Measurements from ENCODE around the gene RTN4R.

The RTN4R gene

DNA sequence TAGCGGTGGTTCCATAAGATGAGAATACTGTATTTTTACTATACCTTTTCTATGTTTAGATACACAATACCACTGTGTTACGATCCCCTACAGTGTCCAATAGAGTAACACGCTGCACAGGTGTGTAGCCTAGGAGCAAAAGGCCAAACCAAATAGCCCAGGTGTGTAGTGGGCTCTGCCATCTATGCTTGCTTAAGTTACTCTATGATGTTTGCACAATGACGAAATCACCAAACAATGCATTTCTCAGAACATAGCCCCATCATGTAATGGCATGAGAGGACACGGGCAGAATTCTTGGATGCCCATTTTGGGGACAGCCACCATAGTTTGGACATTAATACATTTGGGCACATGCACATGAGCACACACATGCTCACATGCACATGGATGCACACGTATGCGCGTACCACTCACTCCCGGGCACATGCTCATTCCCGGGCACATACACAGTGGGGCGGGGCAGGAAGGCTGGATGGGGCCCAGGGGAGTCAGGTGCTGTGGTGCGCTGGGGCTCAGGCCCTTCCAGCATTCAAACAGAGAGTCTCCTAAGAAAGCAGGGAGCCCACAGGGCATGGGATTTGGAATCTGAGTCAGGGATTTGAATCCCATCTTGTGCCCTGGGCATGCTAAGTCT, 51.1 kb downstream of the RTN4R start:
- no peak for DNase-seq (ENCODE audit: low read depth in 3 of 3)

DNA sequence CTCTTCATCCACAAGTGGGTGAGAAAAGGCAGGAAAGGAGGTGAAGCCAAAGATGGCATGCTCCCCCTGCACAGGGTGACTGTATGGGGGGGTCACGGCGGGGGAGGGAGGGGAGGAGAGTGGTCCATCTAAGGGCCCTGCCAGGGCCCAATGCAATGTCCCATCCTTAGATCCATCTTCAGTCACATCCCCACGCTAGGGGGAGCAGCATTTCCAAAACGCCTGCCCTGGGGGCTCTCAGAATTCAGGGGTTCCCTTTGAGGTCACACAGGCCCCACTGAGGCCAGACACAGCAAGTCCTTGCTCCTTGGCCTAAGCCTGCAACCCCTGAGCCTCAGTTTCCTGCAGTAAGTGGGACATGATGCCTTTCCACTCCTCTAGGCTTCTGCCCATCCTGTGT, 52.4 kb downstream of the RTN4R start:
- DNase-seq (ENCODE audit: low read depth in 3 of 3) = no peak

DNA sequence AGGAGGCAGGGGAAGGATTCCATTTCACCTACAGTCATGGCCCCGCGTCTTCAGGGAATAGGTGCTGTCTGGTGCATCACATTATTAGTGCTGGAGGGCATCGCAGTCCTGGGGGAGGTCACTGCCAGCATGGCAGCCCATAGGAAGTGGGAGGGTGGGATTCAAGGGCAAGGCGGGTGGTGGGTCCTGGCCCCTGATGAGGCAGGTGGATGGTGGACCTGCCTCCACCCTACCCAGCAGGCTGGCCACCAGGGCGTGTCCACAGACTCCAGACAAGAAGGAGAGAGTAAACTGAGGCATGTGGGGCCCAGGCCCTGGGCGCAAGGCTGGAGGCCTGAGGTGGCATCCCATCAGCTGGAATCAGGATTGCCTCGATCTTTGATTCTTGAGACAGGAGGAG, 53.3 kb downstream of the RTN4R start:
- DNase-seq (ENCODE audit: low read depth in 3 of 3) = no peak

DNA sequence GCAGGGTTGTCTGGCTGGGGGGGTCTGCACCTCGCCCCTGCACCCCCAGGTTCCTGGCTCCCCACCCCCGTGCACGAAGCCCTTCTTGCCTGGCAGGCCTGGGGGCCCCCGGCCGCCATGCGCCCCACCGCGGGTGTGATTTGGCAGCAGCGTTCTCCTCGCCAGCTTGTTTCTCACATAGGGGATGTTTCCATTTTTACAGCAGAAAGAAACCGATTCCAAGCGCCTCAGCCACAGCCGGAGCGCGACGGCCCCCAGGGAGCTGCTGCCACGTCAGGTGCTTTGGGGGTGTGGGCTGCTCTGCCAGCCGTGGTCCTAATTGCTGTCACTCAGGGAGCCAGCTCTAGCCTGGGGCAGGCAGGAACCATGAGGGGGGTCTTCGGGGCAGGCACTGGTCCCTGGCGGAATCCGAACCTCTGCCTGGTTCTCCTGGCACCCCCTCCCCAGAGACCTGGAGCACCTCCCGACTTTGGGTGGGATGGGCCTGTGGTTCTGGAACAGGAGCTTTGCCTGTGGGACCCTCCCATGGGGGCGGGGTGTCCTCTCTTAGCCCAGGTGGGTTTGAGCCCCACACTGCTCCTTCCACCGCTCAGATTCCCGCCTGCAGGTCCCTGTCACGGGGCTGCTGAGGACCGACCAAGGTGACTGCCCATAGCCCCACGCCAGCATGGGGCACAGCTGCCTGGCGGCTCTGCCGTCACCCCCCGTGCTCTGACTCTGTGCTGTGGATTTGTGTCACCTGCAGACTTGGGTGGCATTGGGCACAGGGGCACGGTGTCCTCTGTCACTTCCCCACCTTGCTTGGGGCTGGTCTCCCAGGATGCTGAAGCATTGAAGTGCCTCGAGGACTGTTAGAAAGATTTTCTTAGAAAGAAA, 54.0 kb downstream of the RTN4R start:
- no peak for DNase-seq (ENCODE audit: low read depth in 3 of 3)

DNA sequence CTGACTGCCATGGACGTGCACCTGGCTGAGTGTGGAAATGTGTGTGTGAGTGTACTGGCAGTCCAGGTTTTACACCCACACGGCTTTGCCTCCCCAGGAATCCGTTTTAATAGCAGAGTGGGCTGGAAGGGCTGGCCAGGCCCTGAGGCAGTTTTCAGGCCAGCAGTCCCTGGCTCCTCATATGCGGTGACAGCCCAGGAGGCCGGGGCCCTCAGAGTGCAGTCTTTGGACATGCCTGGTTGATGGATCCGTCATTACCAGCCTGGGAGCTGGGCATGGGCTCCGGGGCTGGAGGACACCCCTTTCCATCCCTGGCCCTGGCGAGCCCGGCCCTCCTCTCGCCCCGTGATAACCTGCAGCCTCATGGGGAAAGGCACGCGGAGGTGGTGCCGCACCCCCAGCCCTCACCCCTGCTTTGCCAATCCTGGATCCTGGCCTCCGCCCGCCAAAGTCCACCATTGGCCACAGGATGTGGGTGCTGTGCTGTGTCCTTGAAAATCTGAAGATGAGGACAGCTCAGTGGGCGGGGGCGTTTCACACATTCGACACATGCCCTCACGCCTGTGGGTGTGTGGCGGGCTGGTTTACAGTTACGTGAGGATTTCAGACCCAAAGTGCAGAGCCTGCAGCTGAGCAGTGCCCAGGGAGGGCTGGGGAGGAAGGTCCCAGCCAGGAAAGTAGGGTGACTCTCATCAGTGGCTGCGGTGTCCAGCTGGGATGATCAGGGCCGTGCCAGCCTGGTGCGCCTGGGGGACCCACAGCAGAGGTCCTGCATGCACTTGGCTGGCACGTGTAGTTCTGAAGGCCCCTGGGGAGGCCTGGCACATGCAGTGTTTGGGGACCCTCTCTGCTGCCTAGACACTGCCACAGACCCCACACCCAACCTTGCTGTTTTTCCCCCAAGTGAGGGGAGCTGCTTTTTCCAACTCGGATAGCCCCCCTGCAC, 55.1 kb downstream of the RTN4R start:
- no peak for DNase-seq (ENCODE audit: low read depth in 3 of 3)

DNA sequence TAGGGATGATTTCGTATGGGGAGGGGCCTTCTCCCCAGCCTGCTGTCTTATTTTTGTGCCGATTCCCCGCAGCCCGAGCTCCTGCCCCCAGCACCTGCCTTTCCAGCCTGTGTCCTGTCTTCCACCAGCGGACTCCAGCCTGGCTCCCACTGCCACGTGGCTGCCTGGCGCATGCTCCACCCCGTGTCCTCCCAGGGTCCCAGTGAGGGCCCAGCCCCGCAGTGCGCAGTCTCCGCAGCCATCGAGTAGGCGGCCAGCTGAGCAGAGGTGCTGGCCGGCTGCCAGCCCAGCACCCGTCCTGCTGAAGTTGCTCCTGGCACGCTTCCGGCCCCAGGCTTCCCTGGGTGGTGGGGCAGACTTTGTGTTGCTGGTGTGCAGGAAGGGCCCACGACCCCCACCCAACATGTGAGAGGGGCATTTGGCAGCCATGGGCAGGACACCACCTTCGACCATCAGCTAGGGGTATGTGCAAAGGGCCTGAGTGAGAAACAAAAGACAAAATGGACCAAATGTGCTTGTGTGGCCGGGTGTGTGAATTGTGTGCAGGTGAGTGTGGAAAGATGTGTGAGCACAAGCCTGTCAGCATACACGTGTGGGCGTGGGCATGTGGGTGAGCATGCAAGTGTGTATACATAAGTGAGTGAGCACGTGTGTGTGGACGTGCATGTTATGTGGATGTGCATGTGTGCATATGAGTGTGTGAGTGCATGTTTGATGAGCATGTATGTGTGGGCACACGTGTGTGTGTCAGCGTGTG, 55.9 kb downstream of the RTN4R start:
- DNase-seq (ENCODE audit: low read depth in 3 of 3) = no peak

DNA sequence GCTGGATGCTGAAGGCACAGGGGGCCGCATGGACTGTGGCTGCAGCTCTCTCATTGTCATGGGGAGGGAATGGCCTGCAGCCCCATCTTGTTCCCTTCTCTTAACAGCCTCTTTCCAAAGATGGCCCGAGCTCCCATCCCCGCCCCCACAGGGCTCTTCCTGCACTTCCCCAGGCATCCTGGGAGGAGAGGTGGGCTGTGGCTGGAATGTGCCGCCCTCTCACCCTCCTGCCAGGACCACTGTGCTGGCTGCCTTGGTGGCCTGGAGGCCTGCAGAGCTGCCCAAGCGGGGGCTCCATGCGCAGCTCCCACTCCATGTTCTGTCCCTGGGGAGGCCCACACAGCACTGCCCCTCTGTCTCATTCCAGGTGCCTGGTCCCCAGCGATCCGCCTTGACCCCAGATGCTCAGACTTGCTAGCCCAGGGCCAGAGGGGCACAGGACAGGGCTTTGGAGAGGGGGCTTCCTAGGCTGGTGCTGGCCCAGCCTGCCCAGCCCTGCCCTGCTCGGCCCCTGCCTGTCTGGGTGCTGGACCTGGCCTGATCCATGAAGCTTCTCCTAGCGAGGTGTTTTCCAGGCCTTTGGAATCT, 56.6 kb downstream of the RTN4R start:
- no peak for DNase-seq (ENCODE audit: low read depth in 3 of 3)

DNA sequence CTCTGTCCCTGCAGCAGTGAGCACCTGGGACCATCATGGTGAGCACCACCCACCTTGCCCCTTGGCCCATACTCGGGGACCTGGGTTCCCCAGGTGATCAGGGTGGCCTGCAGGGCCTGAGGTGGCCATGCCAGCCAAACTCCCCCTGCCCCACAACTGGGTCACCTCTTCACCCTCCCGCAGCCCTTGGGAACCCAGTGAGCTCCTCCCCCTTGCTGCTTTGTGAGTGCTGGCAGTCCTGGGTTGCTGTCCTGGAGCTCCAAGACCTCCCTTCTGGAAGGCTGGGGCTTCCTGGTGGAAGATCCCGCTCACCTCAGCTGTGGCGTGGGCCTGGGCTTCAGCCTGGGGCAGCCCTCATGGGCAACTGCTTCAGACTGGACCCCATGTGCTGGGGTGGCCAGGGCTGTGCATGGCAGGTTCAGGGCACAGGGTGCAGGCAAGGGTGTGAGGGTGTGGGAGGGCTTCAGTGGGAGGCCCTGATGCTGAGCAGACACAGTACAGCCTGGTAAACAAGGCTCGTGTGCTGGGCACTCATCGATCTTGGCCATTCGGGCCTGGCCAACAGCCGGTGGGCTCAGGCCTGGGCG, 57.6 kb downstream of the RTN4R start:
- no peak for DNase-seq (ENCODE audit: low read depth in 3 of 3)

DNA sequence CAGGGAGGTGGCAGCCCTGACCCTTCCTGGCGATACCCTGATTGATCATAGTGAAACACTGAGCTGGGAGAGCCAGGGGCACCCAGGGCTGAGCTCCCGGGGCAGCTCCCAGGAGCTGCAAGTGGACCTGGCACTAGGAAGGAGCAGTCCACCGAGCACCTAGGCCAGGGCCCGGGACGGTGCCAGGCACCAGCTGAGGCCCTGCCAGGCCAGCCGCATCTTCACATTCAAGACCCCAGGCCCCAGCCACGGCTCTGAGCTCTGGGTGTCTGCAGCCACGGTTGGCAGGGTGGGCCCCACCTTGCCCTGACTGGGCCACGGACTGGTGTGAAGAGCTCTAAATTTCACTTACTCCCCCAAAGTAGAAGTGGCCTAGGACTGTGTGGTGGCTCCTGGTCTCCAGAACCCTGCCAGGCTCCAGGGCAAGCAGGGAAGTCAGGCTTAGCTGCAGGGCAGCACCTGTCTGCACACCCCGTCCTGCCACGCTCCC, 58.3 kb downstream of the RTN4R start:
- DNase-seq (ENCODE audit: low read depth in 3 of 3) = no peak

DNA sequence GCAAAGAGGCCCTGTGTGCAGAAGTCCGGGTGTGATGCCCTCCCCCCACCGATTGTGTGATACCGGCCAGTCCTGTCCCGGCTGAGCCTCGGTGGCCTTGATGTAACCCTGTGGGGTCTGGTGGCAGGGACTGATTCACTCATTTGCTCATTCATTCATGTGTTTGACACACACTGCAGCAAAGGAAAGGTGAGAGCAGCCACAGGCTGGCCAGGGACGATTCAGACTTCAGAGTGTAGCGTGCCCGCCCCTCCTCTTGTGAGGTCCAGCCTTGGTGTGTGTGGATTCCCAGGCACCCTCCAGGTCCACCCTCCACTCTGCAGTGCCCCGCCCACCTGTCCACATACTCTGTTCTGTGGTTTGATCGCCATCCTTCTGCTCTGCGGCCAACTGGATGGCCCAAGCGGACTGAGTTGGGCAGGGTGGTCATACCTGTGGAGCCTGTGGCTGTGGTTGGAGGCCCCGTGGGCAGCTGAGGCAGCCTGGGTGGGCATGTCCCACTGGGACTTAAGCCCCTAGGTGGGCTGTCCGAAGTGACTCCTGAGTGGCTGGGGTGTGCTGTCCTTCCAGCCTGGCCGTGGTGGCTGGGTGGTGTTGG, 59.3 kb downstream of the RTN4R start:
- DNase-seq (ENCODE audit: low read depth in 3 of 3) = no peak

DNA sequence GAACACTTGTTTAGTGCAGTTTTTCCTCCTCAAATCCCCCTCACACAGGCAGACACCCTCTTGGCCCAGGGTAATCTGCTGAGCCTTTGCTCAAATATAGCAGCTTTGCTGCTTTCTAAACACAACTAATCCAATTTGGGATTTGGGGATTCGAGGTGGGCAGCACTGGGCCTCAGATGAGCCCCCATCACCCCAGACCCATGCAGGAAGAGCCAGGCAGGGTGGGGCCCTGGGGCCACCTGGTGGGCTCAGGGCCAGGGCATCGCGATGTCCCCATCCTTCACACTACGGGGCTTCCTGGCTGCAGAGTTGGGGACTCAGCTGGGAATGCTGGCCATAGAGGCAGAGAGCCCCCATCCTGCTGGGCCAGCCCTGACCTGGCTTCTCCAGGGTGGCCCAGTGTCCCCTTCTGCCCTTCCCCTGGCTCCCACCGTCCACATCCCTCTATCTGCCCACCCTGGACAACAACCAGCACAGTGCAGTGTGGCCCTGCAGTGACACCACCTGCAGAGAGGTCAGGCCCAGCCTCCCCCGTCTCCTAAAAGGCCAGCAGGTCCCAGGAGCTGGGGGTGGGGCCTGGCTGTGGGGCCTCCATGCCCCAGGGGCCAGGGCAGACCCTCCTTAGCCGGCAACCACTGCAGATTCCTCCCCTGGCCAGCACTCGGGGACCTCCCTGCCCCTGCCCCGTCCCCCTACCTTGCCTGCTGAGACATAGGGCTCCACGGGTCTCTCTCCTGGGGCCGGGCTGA, 60.7 kb downstream of the RTN4R start:
- no peak for DNase-seq (ENCODE audit: low read depth in 3 of 3)

DNA sequence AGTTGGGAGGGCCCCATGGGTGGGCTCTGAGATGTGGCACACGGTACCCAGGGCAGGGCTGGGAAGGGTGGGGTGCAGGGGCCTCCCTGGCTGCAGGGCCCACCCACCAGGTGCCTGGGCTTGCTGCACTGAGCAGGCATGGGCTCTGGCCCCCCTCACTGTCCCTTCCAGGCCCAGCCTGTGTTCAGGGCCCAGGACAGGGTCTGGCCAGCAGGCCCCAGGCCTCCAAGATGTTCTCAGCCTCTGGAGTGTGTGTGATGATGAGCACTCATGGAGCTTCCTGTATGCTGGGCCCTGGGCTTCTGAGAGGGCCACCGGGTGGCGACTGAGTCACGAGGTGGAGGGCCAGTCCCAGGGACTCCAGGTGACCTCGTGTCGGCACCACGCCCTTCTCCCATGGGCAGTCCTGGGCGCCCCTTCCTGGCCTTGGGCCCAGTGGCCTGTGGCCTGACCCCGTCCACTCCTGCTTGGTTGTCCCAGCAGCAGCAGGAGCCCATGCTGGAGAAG, 61.4 kb downstream of the RTN4R start:
- DNase-seq (ENCODE audit: low read depth in 3 of 3) = no peak

DNA sequence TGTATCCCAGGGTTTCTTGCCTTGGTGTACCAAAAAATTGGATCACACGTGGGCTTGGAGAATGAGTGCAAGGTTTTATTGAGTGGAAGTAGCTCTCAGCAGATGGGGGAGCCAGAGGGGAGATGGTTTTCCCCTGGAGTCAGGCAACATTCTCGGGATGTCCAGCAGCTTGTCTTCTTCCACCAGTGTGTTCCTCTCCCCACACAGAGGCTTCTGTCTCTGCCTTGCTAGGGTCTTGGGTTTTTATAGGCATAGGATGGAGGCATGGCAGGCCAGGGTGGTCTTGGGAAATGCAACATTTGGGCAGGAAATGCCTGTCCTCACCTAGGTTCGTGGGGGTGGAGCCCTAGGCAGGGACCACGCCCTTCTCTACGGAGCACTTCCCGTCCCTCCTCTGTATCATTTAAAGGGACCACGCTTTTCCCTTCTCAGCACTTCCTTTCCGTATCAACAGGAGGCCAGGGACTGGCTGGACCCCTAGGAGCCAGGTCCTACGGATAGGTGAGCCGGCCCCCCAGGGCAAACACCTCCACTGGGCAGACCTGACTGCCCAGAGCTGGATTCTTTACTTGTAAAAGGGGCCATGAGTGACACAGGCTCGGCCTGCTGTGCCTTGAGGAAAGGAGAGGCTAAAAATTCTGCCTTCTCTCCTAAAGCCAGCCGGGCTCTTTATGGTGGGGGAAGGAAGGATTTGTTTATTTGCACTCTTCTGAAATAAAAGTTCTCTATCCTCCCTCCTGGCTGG, 62.0 kb downstream of the RTN4R start:
- DNase-seq (ENCODE audit: low read depth in 3 of 3) = peak; percentile 37 to 51 (median 43)

DNA sequence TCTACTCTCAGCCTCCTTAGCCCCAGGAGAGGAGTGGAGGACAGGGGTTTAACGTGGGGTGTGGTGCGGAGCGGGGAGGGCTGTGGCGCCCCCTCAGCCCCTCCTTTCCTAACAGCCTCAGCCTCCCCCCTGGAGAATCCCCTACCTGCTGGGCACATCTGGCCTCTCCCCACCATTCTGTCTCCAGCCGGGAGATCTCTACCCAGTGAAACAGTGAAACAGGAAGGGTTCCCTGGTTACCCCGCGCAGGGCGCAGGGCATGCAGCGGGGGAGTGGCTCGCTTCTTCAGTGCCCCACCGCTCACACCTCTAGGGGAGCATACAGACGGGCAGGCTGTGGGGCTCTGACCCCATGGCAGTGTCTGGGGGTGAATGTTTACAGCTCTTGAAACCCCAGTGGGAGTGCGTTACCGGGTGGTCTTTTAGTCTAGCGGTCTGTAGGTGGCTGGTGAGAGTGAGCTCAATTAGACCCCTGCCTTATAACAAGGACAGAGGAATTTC, 62.6 kb downstream of the RTN4R start:
- DNase-seq (ENCODE audit: low read depth in 3 of 3) = no peak

DNA sequence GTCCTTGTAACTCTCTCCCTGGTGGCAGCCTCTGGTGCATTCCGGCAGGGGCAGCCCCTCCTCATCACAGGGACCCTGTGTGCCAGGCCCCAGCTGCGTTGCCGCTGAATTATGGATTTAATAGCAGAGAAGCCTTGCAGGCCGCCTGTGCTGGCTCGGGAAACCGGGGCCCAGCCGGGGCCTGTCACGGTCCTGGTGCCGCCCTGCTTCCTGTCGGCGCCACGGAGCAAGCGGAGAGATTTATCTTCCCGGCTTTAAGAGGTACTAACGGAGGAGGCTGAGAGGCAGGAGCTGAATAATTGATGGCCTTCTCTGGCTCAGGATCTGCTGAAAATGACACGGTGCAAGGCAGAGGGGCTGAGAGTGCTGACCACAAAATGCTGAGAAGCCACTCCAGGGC, 63.3 kb downstream of the RTN4R start:
- DNase-seq (ENCODE audit: low read depth in 3 of 3) = no peak

DNA sequence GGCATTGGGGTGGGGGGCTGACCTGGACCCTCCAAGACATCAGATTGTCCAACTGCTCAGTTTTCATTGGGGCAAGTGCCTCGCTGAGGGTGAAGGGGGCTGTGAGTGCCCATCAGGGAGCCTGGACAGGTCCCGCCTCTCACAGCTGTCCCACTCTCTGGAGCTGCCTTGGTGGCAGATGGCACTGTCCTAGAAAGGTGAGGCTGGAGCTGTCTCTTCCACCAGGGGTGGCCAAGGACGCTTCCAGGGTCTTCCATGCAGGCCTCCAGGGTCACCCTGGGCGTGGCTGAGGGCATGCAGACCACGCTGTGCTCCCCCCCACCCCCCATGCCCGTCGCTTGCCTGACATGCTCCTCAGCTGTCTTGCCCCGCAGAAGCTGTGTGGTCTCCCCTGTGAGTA, 63.8 kb downstream of the RTN4R start:
- DNase-seq (ENCODE audit: low read depth in 3 of 3) = no peak

DNA sequence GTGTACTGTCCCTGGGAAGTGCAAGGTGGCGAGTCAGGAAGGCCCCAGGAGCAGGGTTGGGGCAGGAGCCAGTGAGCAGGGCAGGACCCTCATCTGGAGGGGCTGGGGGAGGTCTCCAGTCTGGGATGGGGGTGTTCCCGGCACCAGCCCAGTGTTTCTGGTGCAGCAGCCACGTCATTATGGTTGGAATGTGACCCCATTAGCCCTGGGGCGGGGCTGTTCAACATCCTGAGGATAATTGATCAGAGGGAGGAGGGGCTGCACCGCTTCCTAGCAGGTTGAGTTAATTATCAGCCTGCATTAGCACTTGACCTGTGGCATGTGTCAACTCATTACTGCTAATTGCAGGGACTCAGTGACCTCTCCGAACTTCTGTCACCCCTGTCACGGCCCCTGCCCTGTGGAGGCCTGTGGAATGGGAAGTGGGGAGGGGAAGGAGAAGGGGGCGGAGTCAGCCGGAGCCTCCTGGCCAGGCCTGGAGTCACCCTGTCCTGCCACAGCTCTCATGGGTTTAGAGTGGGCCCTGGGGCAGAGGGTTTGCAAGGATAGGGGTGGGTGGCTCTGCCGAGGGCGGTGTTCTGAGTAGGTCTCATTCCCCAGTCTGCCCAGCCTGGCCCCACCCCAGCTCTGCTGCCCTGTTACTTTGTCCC, 64.4 kb downstream of the RTN4R start:
- no peak for DNase-seq (ENCODE audit: low read depth in 3 of 3)

DNA sequence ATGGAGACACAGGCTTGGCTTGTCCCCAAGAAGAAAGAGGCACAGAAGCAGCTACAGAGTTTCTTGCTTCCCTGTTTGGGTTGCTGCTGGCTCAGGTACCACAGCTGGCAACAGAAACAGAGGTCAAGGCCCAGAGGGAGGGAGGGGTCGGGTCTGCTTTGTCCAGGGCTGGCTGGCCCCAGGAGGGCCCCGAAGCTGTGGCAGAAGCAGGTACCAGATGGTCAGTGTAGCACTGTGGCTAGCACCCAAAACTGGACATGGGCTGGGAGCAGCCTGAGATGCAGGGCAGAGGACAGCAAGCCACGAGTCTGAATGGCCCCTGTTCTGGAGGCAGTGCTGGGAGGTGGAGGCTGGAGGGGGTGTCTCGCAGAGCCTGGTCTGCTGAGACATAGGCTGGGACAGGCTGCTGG, 65.0 kb downstream of the RTN4R start:
- no peak for DNase-seq (ENCODE audit: low read depth in 3 of 3)
